Muscle layer of colon (tissue), 2 donors: ENCODE data around the gene PLCB3.

Source experiments
- H3K27ac ChIP-seq: one replicate; pipeline ENCODE4 v1.7.0; 2013; ENCODE audit warnings: low read depth, mild to moderate bottlenecking, low read length, moderate library complexity
- H3K27me3 ChIP-seq, 2 donors: one replicate each; pipeline ENCODE4 v1.7.0; 2013; ENCODE audit warnings: low read length in 2 of 2, mild to moderate bottlenecking in 2 of 2; ENCODE audit not compliant: insufficient read depth in 2 of 2, control insufficient read depth in 1 of 2
- H3K36me3 ChIP-seq: one replicate; pipeline ENCODE4 v1.7.0; 2013; ENCODE audit warnings: mild to moderate bottlenecking, low read length; ENCODE audit not compliant: insufficient read depth
- H3K4me1 ChIP-seq: one replicate; pipeline ENCODE4 v1.7.0; 2013; ENCODE audit warnings: mild to moderate bottlenecking, low read length; ENCODE audit not compliant: insufficient read depth
- H3K4me3 ChIP-seq, 2 donors: one replicate each; pipeline ENCODE4 v1.7.0; 2013; ENCODE audit warnings: low read length in 2 of 2, low read depth in 1 of 2, mild to moderate bottlenecking in 1 of 2, moderate library complexity in 1 of 2
- H3K9ac ChIP-seq: one replicate; pipeline ENCODE4 v1.7.0; 2013; ENCODE audit warnings: low read length
- H3K9me3 ChIP-seq: one replicate; pipeline ENCODE4 v1.7.0; 2013; ENCODE audit warnings: mild to moderate bottlenecking, low read length
- donor health status: abdominal sarcoma.
- donor health status: Adenocarcinoma of cecum.

The PLCB3 gene

GRCh38 chr11:64251016-64251752, at the start of gene PLCB3:
Gene PLCB3 (plus strand): TSS chr11:64251530. CDS start chr11:64251650, 120 bp downstream.
- H3K9ac ChIP-seq = peak within 1 kb of the TSS; percentile 53

DNA sequence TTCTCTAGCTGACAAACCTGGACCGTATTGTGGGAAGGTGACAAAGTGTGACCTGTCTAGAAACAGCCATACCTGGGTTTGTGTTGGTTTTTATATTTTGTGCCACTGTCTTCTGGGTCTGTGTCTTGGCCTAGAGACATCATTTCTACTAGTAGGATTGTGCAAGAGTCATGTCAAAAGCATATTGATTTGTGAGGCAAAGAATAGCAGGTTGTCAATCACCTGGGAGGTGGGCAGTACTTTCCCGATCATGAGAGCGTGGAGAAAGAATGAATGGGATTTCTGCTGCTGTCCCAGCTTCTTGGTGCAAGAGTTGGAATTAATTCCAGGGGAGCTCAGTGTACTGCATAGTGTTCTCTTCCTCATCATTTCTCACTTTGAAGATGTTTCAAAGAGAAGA, 49.8 kb upstream of the PLCB3 start:
- H3K27ac ChIP-seq = no peak overlapping the region
- H3K36me3 ChIP-seq = peaks cover 69% of the 10 kb centered on the region
- H3K9me3 ChIP-seq = no peaks in the 10 kb centered on the region
- H3K4me3 ChIP-seq = no peak overlapping the region
- peaks cover 12% of the 10 kb centered on the region for H3K4me1 ChIP-seq
- no peak overlapping the region for H3K9ac ChIP-seq
- H3K27me3 ChIP-seq = no peaks in the 10 kb centered on the region

More at GRCh38 chr11:64251016-64251752, at the start of gene PLCB3:
- Histone ChIP-seq H3K27me3 (no peaks in the 10 kb centered on the region), H3K4me3 (peak within 1 kb of the TSS; percentile 82 to 90), H3K36me3 (peaks cover 16% of the 10 kb centered on the region), H3K27ac (peak within 1 kb of the TSS; percentile 20), H3K4me1 (peaks cover 29% of the 10 kb centered on the region), H3K9me3 (no peaks in the 10 kb centered on the region)

DNA sequence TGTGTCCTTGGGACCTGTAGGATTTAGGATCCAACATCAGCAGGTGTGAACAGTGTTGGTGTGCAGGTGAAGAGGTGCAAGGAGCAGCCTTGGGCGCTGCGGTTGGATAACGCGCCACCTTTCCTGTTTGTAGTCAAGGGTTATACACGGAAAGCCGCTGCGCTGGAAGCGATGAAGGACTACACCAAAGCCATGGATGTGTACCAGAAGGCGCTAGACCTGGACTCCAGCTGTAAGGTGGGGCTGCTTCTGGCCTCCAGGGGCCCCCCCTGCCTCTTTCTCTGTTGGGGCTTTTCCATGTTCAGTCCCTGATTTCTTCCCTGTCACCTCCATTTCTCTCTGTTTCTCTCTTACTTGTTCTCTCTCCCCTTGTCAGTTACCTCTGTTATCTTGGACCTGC, 48.3 kb upstream of the PLCB3 start:
- no peak overlapping the region for H3K9ac ChIP-seq
- H3K27ac ChIP-seq = no peak overlapping the region
- H3K27me3 ChIP-seq = no peaks in the 10 kb centered on the region
- no peaks in the 10 kb centered on the region for H3K9me3 ChIP-seq
- H3K4me1 ChIP-seq = peaks cover 13% of the 10 kb centered on the region
- H3K4me3 ChIP-seq = no peak overlapping the region
- peaks cover 54% of the 10 kb centered on the region for H3K36me3 ChIP-seq

- Histone ChIP-seq H3K9me3 (no peaks in the 10 kb centered on the region), H3K9ac (no peak overlapping the region), H3K4me1 (peaks cover 15% of the 10 kb centered on the region), H3K27ac (no peak overlapping the region), H3K27me3 (no peaks in the 10 kb centered on the region), H3K36me3 (peaks cover 49% of the 10 kb centered on the region), H3K4me3 (no peak overlapping the region)
These were observed 47.8 kb upstream of the PLCB3 start for GRCh38 chr11:64203421-64204079.

GRCh38 chr11:64204080-64204440, 47.3 kb upstream of the PLCB3 start:
- Histone ChIP-seq H3K4me3 (no peak overlapping the region), H3K27ac (no peak overlapping the region), H3K9me3 (no peaks in the 10 kb centered on the region), H3K36me3 (peaks cover 46% of the 10 kb centered on the region), H3K9ac (no peak overlapping the region), H3K27me3 (no peaks in the 10 kb centered on the region), H3K4me1 (peaks cover 15% of the 10 kb centered on the region)

DNA sequence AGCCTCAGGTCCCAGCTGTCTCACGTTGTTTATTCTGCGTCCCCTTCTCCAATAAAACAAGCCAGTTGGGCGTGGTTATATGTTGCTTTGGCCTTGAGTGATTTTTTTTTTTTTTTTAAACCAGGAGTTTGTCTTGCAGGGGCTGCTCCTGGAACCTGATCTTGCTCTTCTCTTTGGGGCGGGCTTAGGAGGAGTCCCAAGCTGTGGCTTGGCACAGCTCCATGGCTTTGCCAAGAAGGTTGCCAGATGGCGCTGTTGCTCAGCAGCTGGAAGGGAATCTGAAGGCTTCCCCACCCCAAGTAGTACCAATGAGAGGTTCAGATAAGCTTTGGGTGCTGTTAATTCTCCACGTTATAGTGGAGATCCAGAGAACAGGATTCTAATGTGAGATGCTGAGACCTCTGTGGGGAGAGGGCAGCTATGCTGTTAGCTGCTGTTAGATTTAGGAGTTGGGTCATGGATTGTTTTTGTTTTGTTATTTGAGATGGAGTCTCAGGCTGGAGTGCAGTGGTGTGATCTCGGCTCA, 46.8 kb upstream of the PLCB3 start:
- peaks cover 15% of the 10 kb centered on the region for H3K4me1 ChIP-seq
- no peak overlapping the region for H3K9ac ChIP-seq
- H3K9me3 ChIP-seq = no peaks in the 10 kb centered on the region
- H3K4me3 ChIP-seq = no peak overlapping the region
- no peaks in the 10 kb centered on the region for H3K27me3 ChIP-seq
- H3K36me3 ChIP-seq = peaks cover 45% of the 10 kb centered on the region
- H3K27ac ChIP-seq = no peak overlapping the region

- peaks cover 24% of the 10 kb centered on the region for H3K36me3 ChIP-seq
- peak within 1 kb of the TSS; percentile 79 for H3K27ac ChIP-seq
- peaks cover 15% of the 10 kb centered on the region for H3K4me1 ChIP-seq
These were observed 44.7 kb upstream of the PLCB3 start, which contains the start of gene FERMT3 for GRCh38 chr11:64206457-64207255. Gene FERMT3 (plus strand): TSS chr11:64206721. CDS start chr11:64207365, 644 bp downstream.

GRCh38 chr11:64207256-64208085, 43.9 kb upstream of the PLCB3 start:
- Histone ChIP-seq H3K27ac (peak overlapping the region; percentile 79), H3K4me3 (peak overlapping the region; percentile 16 to 25), H3K27me3 (no peaks in the 10 kb centered on the region), H3K4me1 (peaks cover 15% of the 10 kb centered on the region), H3K36me3 (peaks cover 19% of the 10 kb centered on the region), H3K9me3 (no peaks in the 10 kb centered on the region), H3K9ac (peak overlapping the region; percentile 9)

More at GRCh38 chr11:64206457-64207255, 44.7 kb upstream of the PLCB3 start, which contains the start of gene FERMT3:
- peak within 1 kb of the TSS; percentile 16 to 25 for H3K4me3 ChIP-seq
- H3K9ac ChIP-seq = no peak within 1 kb of the TSS
- H3K9me3 ChIP-seq = no peaks in the 10 kb centered on the region
- no peaks in the 10 kb centered on the region for H3K27me3 ChIP-seq

DNA sequence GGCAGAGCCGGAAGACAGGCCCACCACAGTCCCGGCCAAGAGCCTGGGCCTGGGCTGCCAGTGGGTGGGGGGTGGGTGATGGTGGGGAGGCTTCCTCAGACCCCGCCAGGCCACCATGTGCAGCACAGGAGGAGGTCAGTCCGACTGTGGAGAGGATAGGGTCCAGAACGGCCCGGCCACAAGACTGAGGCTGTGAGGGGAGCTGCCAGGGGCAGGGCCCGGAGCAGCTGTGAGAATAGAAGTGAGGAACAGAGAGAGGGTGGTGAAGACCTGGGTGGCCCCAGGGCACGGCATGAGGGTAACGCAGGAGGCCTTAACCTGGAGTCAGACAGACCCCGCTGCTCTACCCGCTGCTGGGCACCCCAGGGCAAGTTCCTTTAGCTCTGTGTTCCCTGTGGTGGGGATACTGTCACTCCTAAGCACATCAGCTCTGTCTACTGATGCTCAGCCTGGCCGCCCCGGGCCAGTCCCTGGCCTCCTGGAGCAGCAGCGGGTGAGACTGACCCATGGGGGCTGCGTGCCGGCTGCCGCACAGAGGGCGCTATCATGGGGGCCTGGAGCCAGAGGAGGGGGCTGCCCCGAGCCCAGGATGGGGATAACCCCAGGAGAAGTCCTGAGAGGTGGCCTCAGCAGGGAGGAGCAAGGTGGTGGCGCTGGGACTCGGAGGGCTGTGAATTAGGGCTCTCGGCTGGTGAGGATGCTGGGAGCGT, 43.1 kb upstream of the PLCB3 start:
- peak overlapping the region; percentile 9 for H3K9ac ChIP-seq
- peak overlapping the region in 1 of 2 donors; percentile 25 for H3K4me3 ChIP-seq

More for the DNA sequence above, 43.1 kb upstream of the PLCB3 start:
- Histone ChIP-seq H3K36me3 (peaks cover 12% of the 10 kb centered on the region), H3K27ac (peak overlapping the region; percentile 76), H3K27me3 (no peaks in the 10 kb centered on the region), H3K9me3 (no peaks in the 10 kb centered on the region), H3K4me1 (peaks cover 15% of the 10 kb centered on the region)
